Smooth muscle cell (in vitro differentiated cells): ENCODE results near the gene SV2B. TPM values are rescaled to one million over a fixed set of nuclear protein-coding genes. Genes with fewer than 3 reads are reported as not detected.

ENCODE experiments used
- DNase-seq: peaks from one replicate; lab custom pipeline; 2025; ENCODE audit not compliant: unreplicated experiment; lab: John Stamatoyannopoulos, UW
- H2AFZ ChIP-seq: fragments of 200-600 bp; sonication (generic); 2 replicates; pipeline ENCODE4 v1.6.0; 2016; ENCODE audit warnings: antibody characterized with exemption, low read depth, mild to moderate bottlenecking
- H3F3A ChIP-seq: fragments of 200-600 bp; sonication (generic); 2 replicates; pipeline ENCODE4 v1.6.0; 2017; ENCODE audit warnings: antibody characterized with exemption, low read depth
- H3K27ac ChIP-seq: fragments of 200-600 bp; sonication (generic); 2 replicates; pipeline ENCODE4 v1.5.1; 2016; ENCODE audit warnings: low read depth, mild to moderate bottlenecking
- H3K27me3 ChIP-seq: fragments of 200-600 bp; sonication (generic); 2 replicates; pipeline ENCODE4 v1.6.1; 2016; ENCODE audit warnings: low read depth, mild to moderate bottlenecking
- H3K36me3 ChIP-seq: fragments of 200-600 bp; sonication (generic); 2 replicates; pipeline ENCODE4 v1.5.1; 2016; ENCODE audit warnings: low read depth
- H3K4me1 ChIP-seq: fragments of 200-600 bp; sonication (generic); 2 replicates; pipeline ENCODE4 v1.5.1; 2016; ENCODE audit warnings: low read depth
- H3K4me2 ChIP-seq: fragments of 200-600 bp; sonication (generic); 2 replicates; pipeline ENCODE4 v1.6.0; 2016; ENCODE audit warnings: mild to moderate bottlenecking
- H3K4me3 ChIP-seq: fragments of 200-600 bp; sonication (generic); 2 replicates; pipeline ENCODE4 v1.5.1; 2016; ENCODE audit warnings: mild to moderate bottlenecking
- H3K79me2 ChIP-seq: fragments of 200-600 bp; sonication (generic); 2 replicates; pipeline ENCODE4 v1.6.0; 2016; ENCODE audit warnings: low read depth, mild to moderate bottlenecking
- H3K9ac ChIP-seq: fragments of 200-600 bp; sonication (generic); 2 replicates; pipeline ENCODE4 v1.6.0; 2016; ENCODE audit warnings: low read depth
- H3K9me3 ChIP-seq: fragments of 200-600 bp; sonication (generic); replicated peaks from 2 replicates; pipeline ENCODE4 v1.5.1; 2016; ENCODE audit warnings: low read depth
- H4K20me1 ChIP-seq: fragments of 200-600 bp; sonication (generic); 2 replicates; pipeline ENCODE4 v1.6.0; 2016; ENCODE audit warnings: low read depth
- CTCF ChIP-seq: fragments of 200-600 bp; sonication (generic); IDR thresholded peaks from 2 replicates; pipeline ENCODE4 v1.5.1; 2017; ENCODE audit warnings: borderline replicate concordance, mild to moderate bottlenecking, antibody characterized with exemption; ENCODE audit not compliant: insufficient read depth, poor library complexity, severe bottlenecking
- WGBS: methylation state at CpG from one replicate; pipeline ENCODE4 v1.1.7; 2016; ENCODE audit warnings: low lambda C conversion rate; 5-methylcytosine and 5-hydroxymethylcytosine counted together
- polyA plus RNA-seq: library from polyadenylated mRNA; unstranded; fragments of >200 nt; fragmentation: Nextera tagmentation; extraction: Ambion mirVana; gene quantifications from 2 replicates; pipeline ENCODE4 v1.2.1, GENCODE V29; 2016
- total RNA-seq: library from RNA; depleted of rRNA; stranded (reverse); fragments of >200 nt; gene quantifications from 2 replicates; pipeline ENCODE4 v1.2.3, GENCODE V29; 2014

Gene SV2B
- total and polyA plus RNA-seq, 2 experiments from 2014 or later: not detected

GRCh38 chr15:91135201-91136130 is 35.4 kb downstream of the SV2B start:
- H3K4me1 ChIP-seq: no peaks in the 10 kb centered on the region
- H3K4me2 ChIP-seq: no peak overlapping the region
- WGBS: 89% methylated on average over 10 of the region's 10 CpGs
- H4K20me1 ChIP-seq: no peaks in the 10 kb centered on the region
- no peaks in the 10 kb centered on the region for H3K36me3 ChIP-seq
- no peaks in the 10 kb centered on the region for H3K9me3 ChIP-seq
- H3K9ac ChIP-seq: no peak overlapping the region
- H2AFZ ChIP-seq: no peak overlapping the region
- H3F3A ChIP-seq: no peaks in the 10 kb centered on the region
- no peak overlapping the region for H3K27ac ChIP-seq
- DNase-seq: no peak
- no peak for TF ChIP-seq CTCF
- H3K27me3 ChIP-seq: no peaks in the 10 kb centered on the region
- no peak overlapping the region for H3K4me3 ChIP-seq
- no peaks in the 10 kb centered on the region for H3K79me2 ChIP-seq

GRCh38 chr15:91136386-91136923 is 36.4 kb downstream of the SV2B start:
- no peak overlapping the region for H3K4me2 ChIP-seq
- no peak for DNase-seq
- no peak for TF ChIP-seq CTCF
- H3K4me3 ChIP-seq: no peak overlapping the region
- no peaks in the 10 kb centered on the region for H3K36me3 ChIP-seq
- no peak overlapping the region for H3K27ac ChIP-seq
- H3F3A ChIP-seq: no peaks in the 10 kb centered on the region
- H4K20me1 ChIP-seq: no peaks in the 10 kb centered on the region
- no peaks in the 10 kb centered on the region for H3K9me3 ChIP-seq
- no peak overlapping the region for H3K9ac ChIP-seq
- H3K27me3 ChIP-seq: no peaks in the 10 kb centered on the region
- no peaks in the 10 kb centered on the region for H3K4me1 ChIP-seq
- no peak overlapping the region for H2AFZ ChIP-seq
- no peaks in the 10 kb centered on the region for H3K79me2 ChIP-seq
- WGBS: 74% methylated on average over 9 of the region's 9 CpGs

GRCh38 chr15:91140601-91141000 is 40.5 kb downstream of the SV2B start:
- Histone ChIP-seq H3K36me3 (no peaks in the 10 kb centered on the region), H3K4me2 (no peak overlapping the region), H3K79me2 (no peaks in the 10 kb centered on the region), H3K9me3 (no peaks in the 10 kb centered on the region), H3K9ac (no peak overlapping the region), H2AFZ (no peak overlapping the region), H3F3A (no peaks in the 10 kb centered on the region), H3K4me3 (no peak overlapping the region), H3K27me3 (peaks cover 15% of the 10 kb centered on the region), H3K4me1 (no peaks in the 10 kb centered on the region), H3K27ac (no peak overlapping the region), H4K20me1 (no peaks in the 10 kb centered on the region)
- no peak for TF ChIP-seq CTCF
- DNase-seq: no peak
- 79% methylated on average over 1 of the region's 1 CpG for WGBS
